Activated T-helper 17 cell treated with anti-CD3 and anti-CD28 coated beads, Interleukin-2, amount 50 U/mL, for 72 hours (primary cell): ENCODE data around the gene TRAF2. TPM values are rescaled to one million over a fixed set of nuclear protein-coding genes. Genes with fewer than 3 reads are reported as not detected.
A peak's percentile ranks its signal among the peaks of the same experiment; 100 is the strongest.

Experiments used
- ATAC-seq: fragments of 150-1000 bp; cut with Tn5 transposase; replicated peaks from 2 replicates; pipeline ENCODE4 v1.10.0; 2021; ENCODE audit warnings: mild to moderate bottlenecking, moderate library complexity
- H3K27ac Mint-ChIP-seq: one replicate; pipeline ENCODE4 v1.8.0; 2022; ENCODE audit warnings: mixed read lengths
- H3K27me3 Mint-ChIP-seq: one replicate; pipeline ENCODE4 v1.8.0; 2022; ENCODE audit warnings: mixed read lengths
- H3K36me3 Mint-ChIP-seq: one replicate; pipeline ENCODE4 v1.8.0; 2022; ENCODE audit warnings: low read depth, mild to moderate bottlenecking, mixed read lengths
- H3K4me1 Mint-ChIP-seq: one replicate; pipeline ENCODE4 v1.8.0; 2022; ENCODE audit warnings: mixed read lengths
- H3K4me3 Mint-ChIP-seq: one replicate; pipeline ENCODE4 v1.8.0; 2022; ENCODE audit warnings: mild to moderate bottlenecking, mixed read lengths
- H3K9me3 Mint-ChIP-seq: one replicate; pipeline ENCODE4 v1.8.0; 2022; ENCODE audit warnings: mixed read lengths
- total RNA-seq, 2 donors: library from RNA; stranded (reverse); gene quantifications; one replicate each; pipeline ENCODE4 v1.2.3, GENCODE V29; 2022

TRAF2 gene
- total RNA-seq, 2 donors from 2014 or later = 54.4 to 56.8 TPM

DNA sequence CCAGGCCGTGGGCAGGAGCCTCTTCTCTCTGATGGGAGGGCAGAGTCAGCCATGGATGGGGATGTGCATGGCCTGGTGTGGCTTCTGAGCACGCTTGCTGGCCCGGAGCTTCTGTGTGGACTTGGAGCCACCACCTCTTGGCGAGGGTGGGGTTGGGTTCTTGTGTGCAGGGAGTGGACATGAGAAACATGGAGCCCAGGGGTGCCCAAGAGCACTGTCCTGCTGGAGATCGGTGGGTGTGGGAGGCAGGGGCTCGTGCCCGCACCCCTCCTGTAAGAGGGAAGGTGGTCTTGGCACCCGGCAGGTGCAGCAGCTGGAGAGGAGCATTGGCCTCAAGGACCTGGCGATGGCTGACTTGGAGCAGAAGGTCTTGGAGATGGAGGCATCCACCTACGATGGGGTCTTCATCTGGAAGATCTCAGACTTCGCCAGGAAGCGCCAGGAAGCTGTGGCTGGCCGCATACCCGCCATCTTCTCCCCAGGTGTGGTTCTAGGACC, 34.5 kb downstream of the TRAF2 start:
- H3K9me3 Mint-ChIP-seq = no peaks in the 10 kb centered on the region

DNA sequence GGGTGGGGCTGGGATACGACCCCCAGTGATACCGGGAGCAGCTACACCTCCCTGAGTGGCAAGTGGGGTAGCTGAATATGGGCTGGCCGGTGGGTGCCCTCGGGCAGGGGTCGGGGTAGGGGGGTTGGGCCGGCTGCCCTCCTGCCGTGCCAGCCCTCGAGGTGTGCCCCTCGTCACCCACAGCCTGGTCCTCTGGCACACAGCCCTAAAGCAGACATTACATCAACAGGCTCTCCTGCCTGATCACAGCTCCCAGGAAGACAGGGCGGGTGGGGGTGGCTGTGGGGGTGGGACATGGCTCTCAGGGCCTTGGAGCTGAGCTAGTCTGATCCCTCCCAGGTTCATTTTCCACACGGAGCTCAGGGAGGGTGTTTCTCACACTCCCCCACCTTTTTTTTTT, 35.0 kb downstream of the TRAF2 start:
- H3K27me3 Mint-ChIP-seq = no peaks in the 10 kb centered on the region
- peaks cover 6% of the 10 kb centered on the region for H3K4me1 Mint-ChIP-seq
- H3K36me3 Mint-ChIP-seq = peaks cover 92% of the 10 kb centered on the region
- no peak overlapping the region for H3K27ac Mint-ChIP-seq
- no peak overlapping the region for H3K4me3 Mint-ChIP-seq
- no peak for ATAC-seq
- no peaks in the 10 kb centered on the region for H3K9me3 Mint-ChIP-seq

More for the DNA sequence above, 34.5 kb downstream of the TRAF2 start:
- Mint-ChIP-seq H3K4me3 (no peak overlapping the region), H3K4me1 (peaks cover 11% of the 10 kb centered on the region), H3K27ac (no peak overlapping the region), H3K36me3 (peaks cover 96% of the 10 kb centered on the region), H3K27me3 (no peaks in the 10 kb centered on the region)
- ATAC-seq = no peak

DNA sequence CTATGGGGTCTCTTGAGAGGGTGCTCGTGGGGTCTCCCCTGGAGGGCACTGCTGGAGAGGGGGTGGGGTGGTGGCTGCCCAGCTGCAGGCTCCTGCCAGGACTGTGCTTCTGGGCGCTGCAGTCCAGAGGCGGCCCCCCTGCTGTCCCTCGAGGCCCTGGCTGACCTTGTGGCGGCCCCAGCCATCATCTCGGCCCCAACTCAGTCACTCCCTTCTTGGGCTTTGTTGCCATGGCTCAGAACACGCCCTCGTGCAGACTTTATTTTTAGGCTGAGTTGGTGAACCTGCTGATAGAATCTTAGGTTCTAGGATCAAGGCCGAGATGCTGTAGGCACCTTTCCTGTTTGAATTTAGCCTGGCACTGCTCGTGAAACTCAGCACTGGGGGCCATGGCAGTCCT, 35.4 kb downstream of the TRAF2 start:
- ATAC-seq = no peak
- Mint-ChIP-seq H3K36me3 (peaks cover 90% of the 10 kb centered on the region), H3K27ac (no peak overlapping the region), H3K27me3 (no peaks in the 10 kb centered on the region), H3K4me3 (no peak overlapping the region), H3K9me3 (no peaks in the 10 kb centered on the region), H3K4me1 (peaks cover 6% of the 10 kb centered on the region)

DNA sequence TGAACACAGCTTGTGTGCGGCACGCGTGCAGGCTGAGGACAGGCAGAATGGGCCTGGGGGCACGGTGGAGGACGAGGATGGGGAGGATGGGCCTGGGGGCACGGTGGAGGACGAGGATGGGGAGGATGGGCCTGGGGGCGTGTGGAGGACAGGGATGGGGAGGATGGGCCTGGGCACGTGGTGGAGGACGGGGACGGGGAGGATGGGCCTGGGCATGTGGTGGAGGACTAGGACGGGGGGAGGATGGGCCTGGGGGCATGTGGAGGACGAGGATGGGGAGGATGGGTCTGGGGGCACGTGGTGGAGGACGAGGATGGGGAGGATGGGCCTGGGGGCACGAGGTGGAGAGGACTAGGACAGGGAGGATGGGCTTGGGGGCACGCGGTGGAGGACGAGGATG, 36.2 kb downstream of the TRAF2 start:
- Mint-ChIP-seq H3K4me3 (no peak overlapping the region), H3K27ac (peak overlapping the region; percentile 67), H3K4me1 (no peaks in the 10 kb centered on the region), H3K9me3 (no peaks in the 10 kb centered on the region), H3K27me3 (no peaks in the 10 kb centered on the region), H3K36me3 (peaks cover 90% of the 10 kb centered on the region)
- no peak for ATAC-seq

DNA sequence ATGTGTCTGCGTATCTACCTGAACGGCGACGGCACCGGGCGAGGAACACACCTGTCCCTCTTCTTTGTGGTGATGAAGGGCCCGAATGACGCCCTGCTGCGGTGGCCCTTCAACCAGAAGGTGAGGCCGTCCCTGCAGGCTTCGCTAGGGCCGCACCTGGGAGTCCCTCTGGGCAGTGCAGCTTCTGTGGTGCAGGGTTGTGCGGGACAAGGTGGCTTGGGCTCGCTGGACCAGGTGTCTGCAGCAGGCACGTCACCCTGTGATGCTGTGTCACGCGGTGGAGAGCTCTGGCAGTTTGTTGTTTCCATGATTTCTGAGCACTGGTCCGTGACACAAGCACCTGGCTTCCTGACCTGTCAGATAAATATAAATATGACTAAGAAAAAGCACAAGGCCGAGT, 37.6 kb downstream of the TRAF2 start:
- H3K4me1 Mint-ChIP-seq = peaks cover 4% of the 10 kb centered on the region
- H3K9me3 Mint-ChIP-seq = no peaks in the 10 kb centered on the region
- no peak overlapping the region for H3K4me3 Mint-ChIP-seq
- no peak for ATAC-seq
- H3K27ac Mint-ChIP-seq = no peak overlapping the region
- peaks cover 89% of the 10 kb centered on the region for H3K36me3 Mint-ChIP-seq
- H3K27me3 Mint-ChIP-seq = no peaks in the 10 kb centered on the region

DNA sequence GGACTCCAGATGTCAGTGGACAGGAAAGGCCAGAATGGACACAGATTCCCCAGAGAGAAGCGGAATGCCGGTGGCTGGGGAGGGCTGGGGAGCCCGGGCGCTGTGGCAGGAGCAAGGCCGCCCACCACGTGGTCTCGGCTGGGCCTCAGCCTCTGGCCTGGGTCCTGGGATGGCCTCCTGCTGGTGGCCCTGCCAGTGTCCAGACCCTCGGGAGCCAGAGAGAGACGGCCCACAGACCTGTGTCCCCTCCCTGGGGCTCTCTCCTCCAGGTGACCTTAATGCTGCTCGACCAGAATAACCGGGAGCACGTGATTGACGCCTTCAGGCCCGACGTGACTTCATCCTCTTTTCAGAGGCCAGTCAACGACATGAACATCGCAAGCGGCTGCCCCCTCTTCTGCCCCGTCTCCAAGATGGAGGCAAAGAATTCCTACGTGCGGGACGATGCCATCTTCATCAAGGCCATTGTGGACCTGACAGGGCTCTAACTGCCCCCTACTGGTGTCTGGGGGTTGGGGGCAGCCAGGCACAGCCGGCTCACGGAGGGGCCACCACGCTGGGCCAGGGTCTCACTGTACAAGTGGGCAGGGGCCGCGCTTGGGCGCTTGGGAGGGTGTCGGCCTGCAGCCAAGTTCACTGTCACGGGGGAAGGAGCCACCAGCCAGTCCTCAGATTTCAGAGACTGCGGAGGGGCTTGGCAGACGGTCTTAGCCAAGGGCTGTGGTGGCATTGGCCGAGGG, 39.3 kb downstream of the TRAF2 start:
- no peak overlapping the region for H3K4me3 Mint-ChIP-seq
- ATAC-seq = no peak
- H3K27me3 Mint-ChIP-seq = no peaks in the 10 kb centered on the region
- peaks cover 4% of the 10 kb centered on the region for H3K4me1 Mint-ChIP-seq
- H3K36me3 Mint-ChIP-seq = peaks cover 89% of the 10 kb centered on the region
- no peaks in the 10 kb centered on the region for H3K9me3 Mint-ChIP-seq
- no peak overlapping the region for H3K27ac Mint-ChIP-seq

DNA sequence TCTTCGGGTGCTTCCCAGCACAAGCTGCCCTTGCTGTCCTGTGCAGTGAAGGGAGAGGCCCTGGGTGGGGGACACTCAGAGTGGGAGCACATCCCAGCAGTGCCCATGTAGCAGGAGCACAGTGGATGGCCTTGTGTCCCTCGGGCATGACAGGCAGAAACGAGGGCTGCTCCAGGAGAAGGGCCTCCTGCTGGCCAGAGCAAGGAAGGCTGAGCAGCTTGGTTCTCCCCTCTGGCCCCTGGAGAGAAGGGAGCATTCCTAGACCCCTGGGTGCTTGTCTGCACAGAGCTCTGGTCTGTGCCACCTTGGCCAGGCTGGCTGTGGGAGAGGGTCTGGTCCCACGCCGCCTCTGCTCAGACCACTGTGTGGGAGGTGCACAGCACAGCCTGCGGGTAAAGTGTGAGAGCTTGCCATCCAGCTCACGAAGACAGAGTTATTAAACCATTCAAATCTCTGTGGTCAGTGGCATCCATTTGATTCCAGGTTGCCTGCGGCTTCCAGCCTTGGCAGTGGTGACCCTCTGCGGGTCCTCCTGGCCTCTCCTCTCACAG, 39.9 kb downstream of the TRAF2 start:
- ATAC-seq = no peak
- Mint-ChIP-seq H3K36me3 (peaks cover 89% of the 10 kb centered on the region), H3K4me3 (no peak overlapping the region), H3K27ac (no peak overlapping the region), H3K9me3 (no peaks in the 10 kb centered on the region), H3K4me1 (peaks cover 4% of the 10 kb centered on the region), H3K27me3 (no peaks in the 10 kb centered on the region)

DNA sequence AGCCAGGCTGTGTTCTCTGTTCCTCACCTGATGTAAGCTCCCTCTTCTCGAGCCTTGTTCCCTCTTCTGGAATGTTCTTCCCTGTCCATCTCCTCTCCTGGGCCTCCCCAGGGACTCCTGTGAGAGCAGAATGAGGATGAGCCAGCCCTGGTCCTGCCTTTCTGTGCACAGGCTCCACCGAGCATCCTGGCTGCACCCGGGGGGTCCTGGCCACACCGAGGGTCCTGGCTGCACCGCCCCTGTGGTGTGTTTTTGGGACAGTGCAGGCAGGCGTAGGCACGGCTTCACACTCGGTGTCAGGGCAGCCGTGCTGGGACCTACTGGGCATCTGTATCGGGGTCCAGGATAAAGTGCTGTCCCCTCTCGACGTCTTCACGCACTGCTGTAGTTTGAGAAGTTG, 40.4 kb downstream of the TRAF2 start:
- H3K4me1 Mint-ChIP-seq = peaks cover 7% of the 10 kb centered on the region
- no peak overlapping the region for H3K4me3 Mint-ChIP-seq
- no peak for ATAC-seq
- H3K27ac Mint-ChIP-seq = peak overlapping the region; percentile 50
- no peaks in the 10 kb centered on the region for H3K27me3 Mint-ChIP-seq
- H3K36me3 Mint-ChIP-seq = peaks cover 92% of the 10 kb centered on the region
- no peaks in the 10 kb centered on the region for H3K9me3 Mint-ChIP-seq

DNA sequence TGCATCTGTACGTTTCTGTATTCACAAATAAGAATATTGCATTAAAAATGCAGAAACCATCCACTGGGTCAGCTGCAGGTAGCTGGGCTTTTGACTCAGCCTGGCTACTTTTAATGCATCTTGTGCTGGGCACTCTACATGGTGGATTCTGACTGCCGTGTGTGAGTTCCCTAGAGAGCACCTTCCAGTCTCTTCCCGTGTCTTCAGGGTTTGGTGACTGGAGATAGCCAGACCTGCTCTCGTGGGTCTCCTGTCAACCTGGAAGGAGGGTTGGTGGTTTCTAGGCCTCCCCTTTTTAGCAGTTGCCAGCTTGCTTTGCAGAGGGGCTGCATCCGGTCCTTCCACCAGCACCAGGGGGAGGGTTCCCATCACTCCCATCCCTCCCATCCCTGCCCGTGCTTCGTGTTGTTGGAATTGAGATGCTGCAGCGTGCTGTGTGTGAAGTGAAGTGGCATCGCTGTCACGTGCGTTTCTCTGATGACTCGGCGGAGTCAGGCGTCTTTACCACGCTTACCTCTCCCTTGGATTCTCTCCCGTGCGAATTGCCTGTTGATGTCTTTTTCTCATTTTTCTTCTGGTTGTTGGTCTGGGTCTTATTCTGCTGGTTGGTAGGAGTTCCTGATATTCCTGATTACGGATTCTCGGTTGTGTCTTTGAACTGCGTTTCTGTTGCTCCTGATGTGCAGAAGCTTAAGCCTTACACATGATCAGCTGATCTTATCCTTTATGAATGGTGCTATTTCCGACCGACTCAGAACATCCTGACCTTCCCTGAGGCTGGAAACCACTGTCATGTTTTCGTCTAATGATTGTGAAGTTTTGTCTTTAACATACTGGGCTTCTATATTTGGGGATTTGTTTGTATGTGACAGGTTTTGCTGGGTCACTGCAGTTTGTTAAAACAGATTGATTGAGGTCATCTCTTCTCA, 41.3 kb downstream of the TRAF2 start:
- Mint-ChIP-seq H3K4me1 (peaks cover 12% of the 10 kb centered on the region), H3K36me3 (peaks cover 92% of the 10 kb centered on the region), H3K9me3 (no peaks in the 10 kb centered on the region), H3K4me3 (no peak overlapping the region), H3K27ac (peak overlapping the region; percentile 50), H3K27me3 (no peaks in the 10 kb centered on the region)
- no peak for ATAC-seq

DNA sequence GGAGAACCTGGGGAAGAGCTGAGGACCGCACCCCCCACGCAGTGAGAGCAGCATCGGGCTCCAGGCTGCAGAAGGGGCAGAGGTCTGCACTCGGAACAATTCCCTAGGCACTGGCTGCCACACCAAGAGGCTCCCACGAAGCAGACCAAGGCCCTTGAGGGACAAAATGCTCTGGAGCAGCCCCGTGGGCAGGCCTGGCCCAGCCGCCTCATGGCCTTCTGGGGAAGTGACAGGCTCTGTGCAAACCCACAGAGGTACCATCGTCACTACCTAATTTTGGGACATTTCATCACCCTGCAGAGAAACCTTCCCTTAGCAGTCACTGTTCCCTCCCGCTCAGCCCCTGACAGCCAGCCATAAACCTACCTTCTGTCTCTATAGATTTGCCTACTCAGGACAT, 42.3 kb downstream of the TRAF2 start:
- Mint-ChIP-seq H3K4me3 (no peak overlapping the region), H3K36me3 (peaks cover 87% of the 10 kb centered on the region), H3K4me1 (peaks cover 20% of the 10 kb centered on the region), H3K9me3 (no peaks in the 10 kb centered on the region), H3K27me3 (no peaks in the 10 kb centered on the region), H3K27ac (peak overlapping the region; percentile 54)
- peak; percentile 13 for ATAC-seq

DNA sequence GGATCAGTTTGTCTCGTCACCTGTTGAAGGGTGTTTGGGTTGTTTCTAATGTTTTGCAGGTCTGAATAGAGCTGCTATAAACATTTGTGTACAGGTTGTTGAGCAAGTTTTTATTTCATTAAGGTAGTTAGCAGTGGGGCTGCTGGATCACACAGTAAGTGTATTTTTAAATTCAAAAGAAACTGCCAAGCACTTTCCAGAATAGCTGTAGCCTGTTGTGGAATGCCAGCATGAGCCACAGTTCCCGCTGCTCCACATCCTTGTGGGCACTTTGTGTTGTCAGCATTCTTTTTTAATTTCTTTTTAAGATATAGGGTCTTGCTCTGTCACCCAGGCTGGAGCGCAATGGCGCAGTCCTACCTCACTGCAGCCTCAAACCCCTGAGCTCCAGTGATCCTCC, 43.7 kb downstream of the TRAF2 start:
- peaks cover 73% of the 10 kb centered on the region for H3K36me3 Mint-ChIP-seq

DNA sequence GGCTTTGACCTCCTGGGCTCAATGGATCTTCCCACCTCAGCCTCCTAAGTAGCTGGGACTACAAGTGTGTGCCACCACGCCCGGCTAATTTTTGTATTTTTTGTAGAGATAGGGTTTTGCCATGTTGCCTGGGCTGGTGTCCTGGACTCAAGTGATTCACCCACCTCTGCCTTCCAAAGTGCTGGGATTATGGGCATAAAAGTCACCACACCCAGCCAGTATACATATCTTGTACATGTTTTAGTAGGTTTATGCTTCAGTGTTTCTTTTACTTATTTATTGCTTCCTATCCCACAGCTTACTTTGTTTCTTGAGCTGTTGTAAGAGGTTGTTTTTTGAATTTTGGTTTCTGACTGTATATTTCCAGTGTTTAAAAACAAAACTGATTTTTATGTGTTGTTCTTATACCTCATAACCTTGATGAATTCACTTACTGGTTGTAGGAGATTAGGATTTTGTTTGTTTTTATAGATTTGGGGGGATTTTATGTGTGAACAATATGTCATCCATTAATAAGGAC, 45.4 kb downstream of the TRAF2 start:
- peak overlapping the region; percentile 43 for H3K4me3 Mint-ChIP-seq
- peaks cover 62% of the 10 kb centered on the region for H3K36me3 Mint-ChIP-seq
- no peaks in the 10 kb centered on the region for H3K27me3 Mint-ChIP-seq
- peak; percentile 52 for ATAC-seq
- peak overlapping the region; percentile 86 for H3K27ac Mint-ChIP-seq
- no peaks in the 10 kb centered on the region for H3K9me3 Mint-ChIP-seq
- peaks cover 20% of the 10 kb centered on the region for H3K4me1 Mint-ChIP-seq

More for the DNA sequence above, 43.7 kb downstream of the TRAF2 start:
- Mint-ChIP-seq H3K27ac (peak overlapping the region; percentile 31), H3K27me3 (no peaks in the 10 kb centered on the region), H3K4me3 (no peak overlapping the region), H3K4me1 (peaks cover 20% of the 10 kb centered on the region), H3K9me3 (no peaks in the 10 kb centered on the region)
- no peak for ATAC-seq

DNA sequence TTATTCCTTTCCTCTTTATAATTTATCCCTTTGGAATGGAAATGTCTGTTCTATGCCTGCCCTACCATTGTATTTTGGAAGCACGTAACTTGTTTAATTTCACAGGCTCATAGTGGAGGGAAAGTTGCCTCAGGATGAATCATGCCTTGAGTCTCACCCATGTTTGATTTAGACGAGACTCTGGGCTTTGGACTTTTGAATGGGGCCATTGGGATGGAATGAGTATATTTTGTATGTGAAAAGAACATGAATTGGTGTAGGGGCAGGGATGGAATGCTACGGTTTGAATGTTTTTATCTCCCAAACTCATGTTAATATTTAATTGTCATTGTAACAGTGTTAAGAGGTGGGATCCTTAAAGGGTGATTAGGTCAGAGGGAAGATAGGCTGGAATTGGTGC, 48.0 kb downstream of the TRAF2 start:
- Mint-ChIP-seq H3K27ac (no peak overlapping the region), H3K4me3 (no peak overlapping the region), H3K4me1 (peaks cover 20% of the 10 kb centered on the region), H3K36me3 (peaks cover 47% of the 10 kb centered on the region), H3K9me3 (no peaks in the 10 kb centered on the region), H3K27me3 (no peaks in the 10 kb centered on the region)
- no peak for ATAC-seq

DNA sequence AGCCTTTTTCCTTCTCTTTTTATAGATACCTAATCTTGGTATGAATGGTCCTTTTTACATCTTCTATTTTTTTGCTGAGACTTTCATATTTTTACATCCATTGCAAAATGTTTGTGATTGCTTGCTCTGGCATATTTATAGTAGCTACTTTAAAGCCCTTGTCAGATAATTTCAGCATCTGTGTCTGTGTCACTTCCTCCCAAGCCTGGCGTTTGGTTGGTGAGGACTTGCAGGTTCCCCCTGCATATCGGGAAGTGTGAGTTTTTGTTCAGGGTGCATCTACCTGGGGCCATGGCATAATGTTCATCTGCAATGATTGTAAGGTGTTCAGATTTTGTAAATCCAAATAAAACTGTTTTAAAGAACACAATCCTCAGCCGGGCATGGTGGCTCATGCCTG, 49.3 kb downstream of the TRAF2 start:
- no peaks in the 10 kb centered on the region for H3K9me3 Mint-ChIP-seq
- no peak overlapping the region for H3K4me3 Mint-ChIP-seq
- no peak for ATAC-seq
- peaks cover 22% of the 10 kb centered on the region for H3K4me1 Mint-ChIP-seq
- H3K27ac Mint-ChIP-seq = no peak overlapping the region
- no peaks in the 10 kb centered on the region for H3K27me3 Mint-ChIP-seq
- peaks cover 38% of the 10 kb centered on the region for H3K36me3 Mint-ChIP-seq
